Muscle of arm (tissue), 14 donors: Measurements from ENCODE around the gene AAMDC. TPM values are rescaled to one million over a fixed set of nuclear protein-coding genes. Genes with fewer than 3 reads are reported as not detected.
A peak's percentile ranks its signal among the peaks of the same experiment; 100 is the strongest.

Experiments used
- DNase-seq: peaks from one replicate; pipeline ENCODE4 v3.0.0-alpha.2; 2013
- long read RNA-seq, 11 donors: transcript quantifications; one replicate each; lab custom pipeline, GENCODE V29; 2026
- polyA plus RNA-seq, 12 donors: library from polyadenylated mRNA; unstranded; fragments of 120-200 nt; gene quantifications; one replicate each; pipeline ENCODE4 v1.2.1, GENCODE V29; 2013; ENCODE audit not compliant: insufficient read length in 12 of 12

The AAMDC gene
- polyA plus RNA-seq: 10 to 100 TPM in 11 of 12 donors, not detected in 1; 31.0 to 75.2 (median 41.7) TPM
- long read RNA-seq, donor 1, transcript AAMDC-202 (4 exons, 531 nt): major isoform, 23 of 52 reads
- long read RNA-seq, donor 1, transcript AAMDC-206 (5 exons, 579 nt): minor isoform, 9 of 52 reads
- long read RNA-seq, donor 1, partial matches to known transcripts: 17 of 52 reads
- long read RNA-seq, donor 1, other reads (novel, unspliced or antisense): 0 of 52 reads
- long read RNA-seq, donor 2, transcript AAMDC-202 (4 exons, 531 nt): major isoform, 21 of 45 reads
- long read RNA-seq, donor 2, transcript AAMDC-206 (5 exons, 579 nt): minor isoform, 17 of 45 reads
- long read RNA-seq, donor 2, partial matches to known transcripts: 7 of 45 reads
- long read RNA-seq, donor 2, other reads (novel, unspliced or antisense): 0 of 45 reads
- long read RNA-seq, donor 3, transcript AAMDC-202 (4 exons, 531 nt): major isoform, 8 of 14 reads
- long read RNA-seq, donor 3, partial matches to known transcripts: 5 of 14 reads
- long read RNA-seq, donor 3, other reads (novel, unspliced or antisense): 0 of 14 reads
- long read RNA-seq, donor 4, transcript AAMDC-202 (4 exons, 531 nt): major isoform, 8 of 11 reads
- long read RNA-seq, donor 4, partial matches to known transcripts: 0 of 11 reads
- long read RNA-seq, donor 4, other reads (novel, unspliced or antisense): 0 of 11 reads
- long read RNA-seq, donor 5: 0 reads
- long read RNA-seq, donor 6, transcript AAMDC-202 (4 exons, 531 nt): major isoform, 15 of 25 reads
- long read RNA-seq, donor 6, partial matches to known transcripts: 6 of 25 reads
- long read RNA-seq, donor 6, other reads (novel, unspliced or antisense): 0 of 25 reads
- long read RNA-seq, donor 7, transcript AAMDC-202 (4 exons, 531 nt): major isoform, 10 of 16 reads
- long read RNA-seq, donor 7, transcript AAMDC-206 (5 exons, 579 nt): minor isoform, 6 of 16 reads
- long read RNA-seq, donor 7, partial matches to known transcripts: 0 of 16 reads
- long read RNA-seq, donor 7, other reads (novel, unspliced or antisense): 0 of 16 reads
- long read RNA-seq, donor 8, transcript AAMDC-206 (5 exons, 579 nt): minor isoform, 11 of 40 reads
- long read RNA-seq, donor 8, transcript AAMDC-202 (4 exons, 531 nt): major isoform, 21 of 40 reads
- long read RNA-seq, donor 8, partial matches to known transcripts: 7 of 40 reads
- long read RNA-seq, donor 8, other reads (novel, unspliced or antisense): 0 of 40 reads
- long read RNA-seq, donor 9, transcript AAMDC-206 (5 exons, 579 nt): major isoform, 8 of 16 reads
- long read RNA-seq, donor 9, transcript AAMDC-202 (4 exons, 531 nt): major isoform, 8 of 16 reads
- long read RNA-seq, donor 9, partial matches to known transcripts: 0 of 16 reads
- long read RNA-seq, donor 9, other reads (novel, unspliced or antisense): 0 of 16 reads
- long read RNA-seq, donor 10, transcript AAMDC-202 (4 exons, 531 nt): major isoform, 18 of 34 reads
- long read RNA-seq, donor 10, transcript AAMDC-206 (5 exons, 579 nt): minor isoform, 9 of 34 reads
- long read RNA-seq, donor 10, partial matches to known transcripts: 6 of 34 reads
- long read RNA-seq, donor 10, other reads (novel, unspliced or antisense): 0 of 34 reads
- long read RNA-seq, donor 11, transcript AAMDC-206 (5 exons, 579 nt): minor isoform, 8 of 38 reads
- long read RNA-seq, donor 11, transcript AAMDC-202 (4 exons, 531 nt): major isoform, 12 of 38 reads
- long read RNA-seq, donor 11, partial matches to known transcripts: 16 of 38 reads
- long read RNA-seq, donor 11, other reads (novel, unspliced or antisense): 0 of 38 reads

DNA sequence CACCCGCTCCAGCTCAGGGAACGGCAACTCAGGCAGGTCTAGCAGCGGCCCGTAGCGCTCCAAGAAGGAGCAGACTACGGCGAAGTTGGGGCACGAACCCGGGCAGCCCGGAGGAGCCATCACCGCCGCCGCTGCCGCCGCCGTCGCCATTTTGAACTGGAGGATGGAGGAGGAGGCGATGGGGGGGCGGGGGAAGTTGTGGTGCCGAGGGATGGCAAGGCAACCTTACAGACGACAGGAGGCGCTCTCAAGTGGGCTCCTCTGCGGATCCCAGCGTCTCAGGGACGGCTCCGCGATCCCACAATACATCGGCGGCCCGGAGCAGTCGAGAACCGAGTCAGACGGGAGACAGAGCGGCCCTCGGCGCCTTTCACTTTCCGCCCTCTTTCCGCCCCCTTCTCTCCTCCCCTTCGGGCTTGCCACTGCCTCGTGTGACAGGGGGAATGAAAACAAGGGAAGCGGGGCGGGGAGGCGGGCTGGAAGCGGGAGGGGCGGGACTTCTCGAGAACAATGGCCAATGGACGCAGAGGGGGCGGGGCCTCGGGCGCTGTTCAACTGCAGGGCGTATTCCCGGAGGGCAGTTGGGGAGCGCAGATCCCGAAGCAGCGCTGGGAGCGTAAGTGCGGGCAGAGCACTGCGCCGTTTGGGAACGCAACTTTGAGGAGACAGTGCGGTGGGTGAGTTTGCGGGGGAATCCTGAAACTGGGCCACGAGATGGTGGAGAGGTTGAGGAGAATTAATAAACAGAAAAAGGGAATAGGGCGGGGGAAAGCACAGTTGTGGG, at the start of gene AAMDC, which contains the start of gene RSF1:
AAMDC (plus strand) TSS at position 580 of the 784 bp plus-strand sequence. CDS start 21,353 bp downstream, outside the sequence.
RSF1 (minus strand) TSS at position 158 of the 784 bp plus-strand sequence; CDS start at position 150, 8 bp downstream.
- DNase-seq: peak; percentile 99

DNA sequence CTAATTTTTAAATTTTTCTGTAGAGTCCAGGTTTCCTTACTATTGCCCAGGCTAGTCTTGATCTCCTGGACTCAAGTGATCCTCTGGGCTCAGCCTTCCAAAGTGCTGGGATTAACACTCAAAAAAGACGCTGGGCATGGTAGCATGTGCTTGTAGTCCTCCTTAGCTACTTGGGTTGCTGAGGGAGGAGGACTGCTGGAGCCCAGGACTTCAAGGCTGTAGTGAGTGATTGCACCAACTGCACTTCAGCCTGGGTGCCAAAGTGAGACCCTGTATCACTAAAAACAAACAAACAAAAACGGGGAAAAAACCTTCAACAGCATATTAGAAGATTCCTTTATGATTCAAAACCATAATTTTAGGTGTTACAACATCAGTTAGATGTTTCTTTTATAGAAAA, 45.0 kb upstream of the AAMDC start:
- DNase-seq: no peak

DNA sequence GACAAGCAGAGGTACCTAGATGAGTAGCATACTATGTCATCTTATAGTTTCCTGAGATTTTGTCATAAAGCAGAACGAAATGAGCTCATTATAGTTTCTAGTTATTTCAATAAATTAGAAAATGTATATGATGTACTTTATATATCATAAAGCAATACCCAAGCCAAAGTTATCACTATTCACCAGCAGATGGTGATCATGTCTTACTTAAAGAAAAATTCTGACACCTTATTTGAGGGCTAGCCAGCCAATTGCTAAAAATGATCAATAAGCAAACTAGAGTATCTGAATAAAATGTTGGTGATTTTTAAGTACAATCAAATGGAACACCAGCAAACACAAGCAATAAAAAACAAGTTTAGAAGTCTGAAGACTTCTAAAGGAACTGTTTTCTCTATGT, 44.5 kb upstream of the AAMDC start:
- no peak for DNase-seq

DNA sequence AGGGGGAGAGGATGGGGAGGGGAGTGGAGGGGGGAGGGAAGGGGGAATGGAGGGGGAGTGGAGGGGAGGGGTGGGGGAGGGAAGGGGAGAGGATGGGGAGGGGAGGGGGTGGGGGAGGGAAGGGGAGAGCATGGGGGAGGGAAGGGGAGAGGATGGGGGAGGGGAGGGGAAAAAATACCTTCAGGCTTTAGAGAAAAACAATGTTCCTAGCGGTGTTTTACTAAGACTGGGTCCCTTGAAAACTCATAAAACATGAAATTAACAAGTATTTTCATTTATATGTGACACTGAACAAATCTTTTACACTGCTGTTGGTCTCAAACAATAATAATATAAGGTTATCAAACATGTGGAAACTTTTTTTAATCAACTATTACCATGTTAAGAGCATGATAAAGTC, 42.8 kb upstream of the AAMDC start:
- no peak for DNase-seq

DNA sequence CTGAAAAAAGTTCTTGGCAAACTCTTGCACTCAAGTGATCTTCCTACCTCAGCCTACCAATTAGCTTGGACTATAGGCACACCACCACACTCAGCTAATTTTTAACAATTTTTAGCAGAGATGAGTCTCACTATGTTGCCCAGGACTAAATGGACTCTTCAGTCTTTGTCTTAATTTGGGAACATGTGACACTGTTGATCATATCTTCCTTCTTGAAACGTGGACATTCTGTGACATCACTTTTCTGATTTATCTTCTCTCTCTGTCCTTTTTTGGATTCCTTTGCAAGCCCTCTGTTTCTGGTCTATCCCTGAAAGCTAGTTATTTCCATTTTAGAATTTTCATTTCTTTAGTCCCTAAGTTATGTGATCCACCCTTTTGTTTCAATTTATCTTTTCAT, 42.4 kb upstream of the AAMDC start:
- DNase-seq: no peak

DNA sequence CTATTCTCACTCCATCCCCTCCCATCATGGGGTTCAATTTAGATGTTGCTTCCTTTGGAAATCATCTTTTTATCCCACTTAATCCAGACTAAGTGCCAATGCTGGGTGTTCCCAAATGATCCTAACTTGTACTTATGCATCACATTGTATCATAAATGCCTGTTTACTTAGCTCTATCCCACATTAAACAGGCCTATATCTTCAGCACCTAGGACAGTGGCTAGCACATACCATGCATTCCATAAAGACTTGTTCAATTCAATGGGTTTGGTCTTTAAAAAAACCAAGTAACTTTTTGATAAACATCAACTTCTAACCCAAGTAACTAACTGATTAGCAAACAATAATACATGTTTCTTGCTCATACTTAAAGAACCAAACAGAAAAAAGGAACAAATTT, 41.0 kb upstream of the AAMDC start:
- DNase-seq: no peak

DNA sequence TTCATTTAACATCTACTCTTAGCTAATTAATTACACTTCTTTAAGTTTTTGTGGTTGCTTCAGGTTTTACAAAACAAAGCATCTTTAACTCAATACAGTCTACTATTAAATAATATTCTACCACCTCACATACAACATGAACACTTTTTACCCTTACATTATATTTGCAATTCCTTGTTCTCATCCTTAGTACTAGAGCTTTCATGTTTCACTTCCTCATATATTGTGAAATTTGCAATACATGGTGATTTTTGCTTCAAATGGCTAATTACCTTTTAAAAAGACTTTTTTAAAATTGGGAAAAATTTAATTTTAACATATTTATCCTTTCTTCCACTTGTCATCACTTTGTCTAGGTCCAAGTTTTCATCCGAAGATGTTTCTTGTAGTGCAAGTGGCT, 37.9 kb upstream of the AAMDC start:
- no peak for DNase-seq

DNA sequence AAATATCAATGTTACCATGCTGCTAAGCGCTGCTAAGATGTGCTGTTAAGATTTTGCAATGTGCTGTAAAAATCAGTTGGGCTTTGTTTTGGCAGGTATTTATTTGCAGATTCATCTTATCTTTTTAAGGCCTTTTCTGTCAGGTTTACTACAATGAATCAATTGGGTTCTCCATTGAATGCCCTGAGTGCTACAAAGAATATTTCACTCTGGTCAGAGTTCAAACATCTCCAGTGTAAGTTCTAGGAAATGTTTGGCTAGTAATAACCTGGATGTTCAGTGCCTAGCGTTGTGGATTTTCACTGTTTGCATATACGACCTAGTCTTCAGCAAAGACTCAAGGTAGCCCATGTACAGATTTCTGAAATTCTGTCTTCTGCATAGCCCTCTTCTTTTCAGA, 36.4 kb upstream of the AAMDC start:
- DNase-seq: no peak

DNA sequence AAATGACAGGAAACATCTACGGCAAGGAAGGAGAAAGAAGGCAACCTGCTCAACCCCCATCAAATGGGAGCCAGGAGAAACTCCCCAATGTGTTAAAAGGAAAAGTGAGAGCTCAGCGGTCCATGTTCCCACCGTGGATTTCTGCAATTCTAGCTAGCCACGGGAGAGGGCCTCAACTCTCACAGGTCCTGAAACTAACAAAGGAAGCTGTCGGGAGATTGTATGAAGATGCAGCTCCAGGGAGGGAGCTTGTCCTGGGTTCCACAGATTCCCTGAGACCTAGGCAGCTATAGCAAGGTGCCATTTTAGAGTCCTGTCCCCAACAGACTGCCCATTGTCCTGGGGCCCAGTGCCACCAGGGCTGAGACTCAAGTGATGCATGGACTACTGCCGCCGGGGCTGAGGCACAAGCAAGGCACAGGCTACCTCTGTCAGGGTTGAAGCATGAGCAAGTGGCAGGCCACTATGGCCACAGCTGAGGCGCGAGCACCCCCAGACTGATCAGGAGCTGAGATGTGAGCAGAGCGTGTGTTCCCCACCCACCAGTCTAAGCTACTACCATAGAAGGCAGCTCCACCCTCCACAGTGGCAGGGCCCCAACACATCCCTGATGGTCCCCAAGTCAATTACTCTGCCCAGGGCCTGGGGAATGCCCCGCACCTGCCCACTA, 31.7 kb upstream of the AAMDC start:
- DNase-seq: no peak

DNA sequence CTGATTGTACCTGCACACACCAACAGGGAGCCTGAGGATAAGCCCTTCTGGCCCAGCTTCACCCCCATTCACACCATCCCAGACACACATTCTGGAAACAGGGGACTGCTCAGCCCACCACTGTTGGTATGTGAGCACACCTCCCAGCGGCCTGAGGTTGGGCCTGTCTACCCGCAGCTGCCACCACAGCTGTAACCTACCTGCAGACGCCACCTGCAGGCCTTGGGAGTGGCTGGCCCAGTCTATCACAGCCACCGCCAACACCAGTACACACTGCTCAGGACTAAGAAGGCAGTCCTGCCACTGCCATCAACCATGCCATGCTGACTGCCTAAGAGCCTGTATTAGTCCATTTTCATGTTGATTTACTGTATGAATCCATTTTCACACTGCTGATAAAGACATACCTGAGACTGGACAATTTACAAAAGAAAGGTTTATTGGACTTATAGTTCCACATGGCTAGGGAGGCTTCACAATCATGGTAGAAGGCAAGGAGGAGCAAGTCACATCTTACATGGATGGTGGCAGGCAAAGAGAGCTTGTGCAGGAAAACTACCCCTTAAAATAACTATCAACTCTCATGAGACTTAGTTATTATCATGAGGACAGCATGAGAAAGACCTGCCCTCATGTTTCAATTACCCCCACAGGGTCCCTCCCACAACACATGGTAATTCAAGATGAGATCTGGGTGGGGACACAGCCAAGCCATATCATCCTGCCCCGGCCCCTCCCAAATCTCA, 31.0 kb upstream of the AAMDC start:
- DNase-seq: no peak

DNA sequence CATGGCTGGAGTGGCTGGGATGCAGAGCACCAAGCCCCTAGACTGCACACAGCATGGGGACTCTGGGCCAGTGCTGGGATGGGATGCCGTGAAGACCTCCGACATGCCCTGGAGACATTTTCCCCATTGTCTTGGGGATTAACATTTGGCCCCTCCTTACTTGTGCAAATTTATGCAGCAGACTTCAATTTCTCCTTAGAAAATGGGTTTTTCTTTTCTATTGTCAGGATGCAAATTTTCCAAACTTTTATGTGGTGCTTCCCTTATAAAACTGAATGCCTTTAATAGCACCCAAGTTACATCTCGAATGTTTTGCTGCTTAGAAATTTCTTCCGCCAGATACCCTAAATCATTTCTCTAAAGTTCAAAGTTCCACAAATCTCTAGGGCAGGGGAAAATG, 29.6 kb upstream of the AAMDC start:
- DNase-seq: no peak

DNA sequence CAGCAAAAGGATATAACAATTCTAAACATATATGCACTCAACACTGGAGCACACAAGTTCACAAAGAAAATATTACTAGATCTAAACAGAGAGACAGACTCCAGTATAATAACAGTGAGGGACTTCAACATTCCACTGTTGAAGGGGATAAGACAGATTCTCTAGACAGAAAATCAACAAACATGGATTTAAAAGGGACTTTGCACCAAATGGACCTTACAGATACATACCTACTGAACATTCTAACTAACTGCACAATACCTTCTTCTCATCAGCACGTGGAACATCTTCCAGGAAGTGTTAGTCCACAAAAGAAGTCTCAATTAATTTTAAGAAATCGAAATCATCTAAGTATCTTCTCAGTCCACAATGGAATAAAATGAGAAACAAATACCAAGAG, 27.0 kb upstream of the AAMDC start:
- DNase-seq: no peak

DNA sequence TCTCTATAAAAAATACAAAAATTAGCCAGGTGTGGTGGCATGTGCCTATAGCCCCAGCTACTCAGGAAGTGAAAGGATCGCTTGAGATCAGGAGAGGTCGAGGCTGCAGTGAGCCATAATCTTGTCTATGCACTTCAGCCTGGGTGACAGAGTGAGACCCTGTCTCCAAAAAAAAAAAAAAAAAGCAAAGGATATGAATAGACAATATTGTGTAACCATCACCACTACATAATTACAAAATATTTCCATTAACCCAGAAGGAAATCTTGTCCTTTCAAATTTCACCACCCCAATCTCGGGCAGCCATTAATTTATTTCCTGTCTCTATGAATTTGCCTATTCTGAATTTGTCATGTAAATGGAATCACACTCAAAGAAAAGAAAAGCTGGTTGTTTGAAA, 21.6 kb upstream of the AAMDC start:
- no peak for DNase-seq

DNA sequence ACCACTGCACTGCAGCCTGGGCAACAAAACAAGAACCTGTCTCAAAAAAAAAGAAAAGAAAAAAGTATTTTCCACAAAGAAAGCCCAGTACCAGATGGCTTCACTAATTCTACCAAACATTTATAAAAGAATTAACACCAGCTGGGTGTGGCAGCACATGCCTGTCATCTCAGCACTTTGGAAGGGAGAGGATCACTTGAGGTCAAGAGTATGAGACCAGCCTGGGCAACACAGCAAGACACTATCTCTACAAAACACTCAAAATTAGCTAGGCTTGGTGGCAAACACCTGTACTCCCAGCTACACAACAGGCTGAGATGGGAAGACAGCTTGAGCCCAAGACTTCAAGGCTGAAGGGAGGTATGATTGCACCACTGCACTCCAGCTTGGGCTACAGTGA, 20.5 kb upstream of the AAMDC start:
- DNase-seq: no peak

DNA sequence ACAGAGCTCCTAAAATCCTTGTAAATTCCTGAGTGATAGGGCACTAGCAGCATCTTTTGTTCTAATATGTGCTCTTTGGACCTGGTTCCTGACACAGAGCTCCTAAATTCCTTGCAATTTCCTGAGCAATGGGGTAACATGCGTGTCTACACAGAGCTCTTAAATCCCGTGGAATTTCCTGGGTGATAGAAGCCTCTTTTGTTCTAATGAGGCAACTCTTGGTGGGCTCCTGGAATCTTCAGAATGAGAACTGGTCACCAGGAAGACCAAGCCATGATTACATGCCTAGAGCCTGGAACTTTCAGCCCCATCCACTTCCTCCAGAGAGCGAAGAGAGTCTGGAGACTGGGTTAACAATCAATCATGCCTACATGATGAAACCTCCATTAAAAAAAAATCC, 19.5 kb upstream of the AAMDC start:
- DNase-seq: no peak

DNA sequence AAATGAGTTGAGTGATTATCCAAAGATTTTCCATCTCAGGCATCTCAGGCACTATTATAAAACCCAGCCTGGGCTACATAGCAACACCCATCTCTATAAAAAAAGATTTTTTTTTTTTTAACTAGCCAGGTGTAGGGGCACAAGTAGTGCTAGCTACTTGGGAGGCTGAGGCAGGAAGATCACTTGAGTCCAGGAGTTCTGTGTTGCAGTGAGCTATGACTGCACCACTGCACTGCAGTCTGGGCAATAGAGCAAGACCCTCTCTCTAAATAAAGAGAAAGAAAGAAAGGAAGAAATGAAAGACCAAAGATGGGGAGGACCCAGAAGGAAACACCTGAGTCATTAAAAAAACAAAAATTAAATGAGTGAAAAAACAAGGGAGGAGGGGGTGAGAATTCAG, 14.5 kb upstream of the AAMDC start:
- DNase-seq: no peak

DNA sequence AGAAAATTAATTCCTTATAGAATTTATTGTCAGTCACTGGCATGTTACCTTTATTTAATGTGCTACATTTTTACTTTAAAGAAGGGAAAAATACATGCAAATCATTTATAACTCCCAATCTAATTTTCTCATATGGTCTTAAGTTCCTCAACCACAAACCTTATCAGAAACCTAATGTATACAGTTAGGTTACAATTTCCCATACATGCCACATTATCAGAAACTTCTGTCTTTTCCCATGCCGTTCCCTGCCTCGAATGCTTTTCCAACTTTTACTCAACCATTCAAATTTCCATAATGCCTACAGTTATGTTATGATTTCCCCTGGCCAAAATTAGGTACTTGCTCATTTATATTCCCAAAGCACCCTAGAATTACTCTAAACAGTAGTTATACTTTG, 14.0 kb upstream of the AAMDC start:
- no peak for DNase-seq

DNA sequence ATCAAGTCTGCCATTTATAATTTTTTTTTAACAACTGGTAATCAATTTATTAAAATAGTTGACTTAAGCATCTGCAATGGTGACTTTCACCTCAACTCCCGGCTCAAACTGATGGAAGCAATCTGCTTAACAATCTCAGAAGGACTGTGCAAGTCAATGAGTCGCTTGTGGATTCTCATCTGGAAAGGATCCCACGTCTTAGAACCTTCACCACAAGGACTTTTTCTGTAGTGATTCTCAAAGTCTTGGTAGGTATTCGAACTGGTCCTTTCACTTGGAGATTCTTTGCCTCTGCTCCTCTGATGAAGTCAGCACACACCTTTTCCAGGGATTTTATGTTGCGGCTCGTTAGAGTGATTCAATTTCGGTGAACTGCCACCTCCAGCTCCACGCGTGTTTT, 7.7 kb upstream of the AAMDC start:
- no peak for DNase-seq

DNA sequence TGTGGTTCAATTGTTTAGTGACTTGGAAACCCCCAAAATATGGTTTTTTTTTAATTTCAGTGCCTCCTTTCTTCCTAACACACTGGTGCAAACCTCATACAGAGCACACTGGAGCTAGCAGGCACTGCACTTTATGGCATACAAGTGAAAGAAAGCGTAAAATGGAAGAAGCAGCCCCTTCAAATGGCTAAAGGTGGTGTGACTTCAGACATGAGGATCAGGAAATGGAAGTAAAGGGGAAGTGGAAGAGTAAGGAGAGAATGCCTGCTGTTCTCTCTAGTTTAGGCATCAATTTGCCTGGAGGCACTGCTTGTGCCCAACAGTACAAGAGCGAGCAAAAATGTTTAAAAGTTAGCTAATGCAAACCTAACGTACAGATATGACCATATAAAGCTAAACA, 6.1 kb upstream of the AAMDC start:
- no peak for DNase-seq
